AG08395 (cell line): Measurements from ENCODE around the gene IP6K1.
"Not testable (repeated sequence)": the region's sequence is repeated elsewhere in the genome, so short reads cannot be mapped to it uniquely, and the experiment has no call there.

ENCODE experiments used
- DNase-seq: peaks from one replicate; pipeline ENCODE4 v3.0.0; 2012; ENCODE audit warnings: mixed read lengths, low spot score

IP6K1 gene

DNA sequence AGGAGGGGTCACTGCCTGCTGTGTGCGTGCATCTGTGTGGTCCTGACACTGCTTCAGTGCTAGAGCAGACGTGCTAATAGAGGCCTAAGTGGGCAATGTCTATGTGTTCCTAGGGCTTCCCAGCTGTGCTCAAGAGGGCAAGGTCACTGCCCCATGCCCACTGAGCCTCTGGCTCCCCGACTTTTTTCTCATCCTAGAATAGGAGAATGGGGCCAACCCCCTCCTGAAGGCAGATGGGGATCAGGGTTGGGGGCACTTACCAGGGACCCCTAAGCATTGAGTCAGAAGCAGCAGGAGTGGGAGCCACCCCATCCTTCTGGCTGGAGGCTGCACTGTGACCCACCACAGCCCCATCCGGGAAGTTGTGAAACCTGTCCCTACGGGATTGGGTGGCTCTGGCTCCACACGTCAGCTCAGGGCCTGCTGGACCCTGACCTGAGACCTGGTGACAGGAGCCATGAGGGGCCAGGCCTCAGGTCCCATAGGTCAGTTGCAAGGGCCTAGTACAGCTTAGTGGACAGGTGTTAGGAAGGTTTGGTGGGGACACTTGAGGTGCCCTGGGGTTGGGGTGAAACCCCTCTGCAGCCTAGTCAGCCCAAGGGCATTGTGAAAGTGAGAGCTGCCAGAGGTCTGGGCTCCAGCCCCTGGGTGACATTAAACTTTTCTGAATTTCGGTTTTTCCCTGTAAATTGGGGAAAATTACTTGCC is 97.8 kb downstream of the IP6K1 start:
- DNase-seq: not testable (repeated sequence)

DNA sequence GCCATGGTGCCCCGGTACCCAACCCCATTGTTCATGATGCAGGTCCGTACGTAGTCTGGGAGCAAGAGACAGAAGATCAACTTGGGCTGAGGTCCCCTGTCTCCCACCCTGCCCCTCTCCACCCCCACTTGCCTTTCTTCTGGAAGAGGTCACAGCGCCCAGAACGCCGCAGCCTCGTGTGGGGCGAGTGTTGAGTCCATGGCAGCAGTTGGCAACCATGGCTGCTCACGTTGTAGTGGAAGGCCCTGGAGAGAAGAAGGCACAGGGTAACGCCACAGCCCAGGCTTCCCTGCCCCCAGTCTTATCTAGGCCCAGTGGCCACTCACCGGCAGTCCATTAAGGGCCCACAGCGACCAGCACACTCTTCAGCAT is 98.9 kb downstream of the IP6K1 start:
- DNase-seq: not testable (repeated sequence)

GRCh38 chr3:49686769-49687423 is 99.4 kb downstream of the IP6K1 start:
- DNase-seq: not testable (repeated sequence)

- not testable (repeated sequence) for DNase-seq
These were observed 100.0 kb downstream of the IP6K1 start for GRCh38 chr3:49686346-49686745.

GRCh38 chr3:49685846-49686245 is 100.5 kb downstream of the IP6K1 start:
- not testable (repeated sequence) for DNase-seq

- DNase-seq: not testable (repeated sequence)
These were observed 101.2 kb downstream of the IP6K1 start for GRCh38 chr3:49685103-49685502.

DNA sequence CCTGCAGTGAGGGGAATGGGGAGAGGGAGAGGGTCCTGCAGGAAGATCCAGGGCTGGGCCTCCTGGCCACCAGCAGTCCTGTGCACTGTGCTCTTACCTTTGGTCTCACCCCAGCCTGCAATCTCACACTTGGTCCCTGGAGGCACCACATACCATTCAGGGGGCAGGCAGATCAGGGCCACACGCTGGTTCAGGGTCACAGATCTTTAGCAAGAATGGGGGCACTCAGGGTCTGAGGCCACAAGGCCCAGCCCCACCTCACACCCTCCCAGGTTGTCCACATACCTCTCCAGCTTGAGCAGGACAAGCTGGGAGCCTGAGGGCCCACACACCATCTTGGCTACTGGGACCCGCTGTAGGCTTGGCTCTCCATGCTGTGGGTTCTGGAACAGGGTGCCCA is 101.9 kb downstream of the IP6K1 start:
- not testable (repeated sequence) for DNase-seq

- DNase-seq: no peak
These were observed 103.2 kb downstream of the IP6K1 start for GRCh38 chr3:49683162-49683561.

- no peak for DNase-seq
These were observed 104.8 kb downstream of the IP6K1 start for GRCh38 chr3:49681543-49681942.

GRCh38 chr3:49681232-49681522 is 105.2 kb downstream of the IP6K1 start:
- DNase-seq: no peak

GRCh38 chr3:49680493-49681231 is 105.7 kb downstream of the IP6K1 start:
- no peak for DNase-seq

- no peak for DNase-seq
These were observed 110.4 kb downstream of the IP6K1 start for GRCh38 chr3:49675912-49676311.

DNA sequence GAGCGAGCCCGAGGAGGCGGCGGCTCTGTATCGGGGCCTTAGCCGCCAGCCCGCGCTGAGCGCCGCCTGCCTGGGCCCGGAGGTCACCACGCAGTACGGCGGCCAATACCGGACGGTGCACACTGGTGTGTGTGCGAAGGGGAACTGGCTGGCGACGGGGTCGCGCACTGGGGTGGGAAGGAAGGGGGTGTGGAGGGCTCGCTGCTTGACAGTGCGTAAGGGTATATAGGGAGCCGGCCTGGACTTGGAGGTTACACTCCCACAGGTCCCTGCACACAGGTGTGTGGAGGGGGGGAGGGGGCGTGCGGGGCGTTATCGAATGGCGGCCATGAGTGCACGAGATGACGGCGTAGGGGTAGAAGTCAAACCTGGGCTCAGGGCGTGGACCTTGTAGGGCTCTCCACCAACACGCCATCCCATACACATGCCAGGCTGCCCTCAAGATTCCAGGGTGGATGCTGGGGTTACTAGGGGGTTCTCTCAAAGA is 111.8 kb downstream of the IP6K1 start:
- DNase-seq: no peak
